Pancreas (tissue), 10 donors: ENCODE results near the gene EPB42. TPM values are rescaled to one million over a fixed set of nuclear protein-coding genes. Genes with fewer than 3 reads are reported as not detected.

ENCODE experiments used
- ATAC-seq, 4 donors: fragments of 200-7000 bp; cut with Tn5 transposase; one replicate each; pipeline versions ENCODE4 v1.8.0 to v1.9.1; 2020; ENCODE audit warnings: mild to moderate bottlenecking in 4 of 4, moderate library complexity in 4 of 4
- DNase-seq, 6 donors: peaks; one replicate each; pipeline ENCODE4 v3.0.0-alpha.2; 2020
- FAIRE-seq: peaks from 2 replicates; lab custom pipeline; 2012; peaks lifted over from hg19 to GRCh38; lab: Jason Lieb, UNC
- H3K27ac ChIP-seq, 4 donors: fragments of 200-600 bp; sonication (generic); 1 replicate in 3 of 4; 2 replicates in 1 of 4; pipeline versions ENCODE4 v1.5.0 to v1.8.0; 2020
- H3K27me3 ChIP-seq, 4 donors: fragments of 200-600 bp; one replicate each; pipeline ENCODE4 v1.8.0; 2021
- H3K36me3 ChIP-seq, 3 donors: fragments of 200-600 bp; sonication (generic) in 1 of 3; one replicate each; pipeline versions ENCODE4 v1.5.0 to v1.8.0; 2020 to 2021
- H3K4me1 ChIP-seq, 3 donors: fragments of 200-600 bp; one replicate each; pipeline ENCODE4 v1.8.0; 2021
- H3K4me3 ChIP-seq, 4 donors: fragments of 200-600 bp; sonication (generic) in 2 of 4; one replicate each; pipeline versions ENCODE4 v1.5.0 to v1.8.0; 2020 to 2021
- H3K9me3 ChIP-seq, 4 donors: fragments of 200-600 bp; one replicate each; pipeline ENCODE4 v1.8.0; 2021
- WGBS, 2 donors: extraction: QIAGEN DNeasy Blood & Tissue Kit; methylation state at CpG; one replicate each; pipeline ENCODE4 v1.1.7; 2013; 5-methylcytosine and 5-hydroxymethylcytosine counted together
- intact Hi-C, 3 donors: fragments of 100-400 bp; cut with DNase I; formaldehyde crosslinking; loops; one replicate each; pipeline versions ENCODE4 v1.11.1 to v1.14.2; 2022
- polyA plus RNA-seq, 2 donors: library from polyadenylated mRNA; stranded (reverse); fragments of 200-250 nt; gene quantifications; one replicate each; pipeline ENCODE4 v1.2.3, GENCODE V29; 2013
- total RNA-seq, 6 donors: library from RNA; stranded (reverse); fragmentation: NEBNext Ultra II Directional in 4 of 6; extraction: Animal tissue kit (Norgen Biotek cat#: 25700) in 4 of 6; gene quantifications; one replicate each; pipeline versions ENCODE4 v1.2.1 to v1.2.4, GENCODE V29; 2021 to 2023
- TF ChIP-seq, protein P1 (sequence below), 4 donors: fragments of 200-600 bp; sonication (generic) in 3 of 4; IDR thresholded peaks; one replicate each; pipeline versions ENCODE4 v1.5.0 to v1.8.0; 2021; ENCODE audit warnings: antibody characterized with exemption in 4 of 4
- donor health status: healthy with polysubstance abuse.
- donor health status: DM: no; HTN: no; CAD: no; lungs with moderate emphysema.
- donor health status: DM: no; HTN: no; CAD: no.
- donor health status: control.
- donor health status: control.
- donor health status: Bipolar disorder and iron deficiency.
- donor health status: DM: yes; HTN: yes; CAD: no.
- donor health status: DM: no; HTN: no; CAD: no.
- donor health status: DM: no; HTN: no; CAD: no.
- donor health status: DM: yes; HTN: yes; CAD: no.

EPB42 gene
- total and polyA plus RNA-seq, 8 donors, result not detected

DNA sequence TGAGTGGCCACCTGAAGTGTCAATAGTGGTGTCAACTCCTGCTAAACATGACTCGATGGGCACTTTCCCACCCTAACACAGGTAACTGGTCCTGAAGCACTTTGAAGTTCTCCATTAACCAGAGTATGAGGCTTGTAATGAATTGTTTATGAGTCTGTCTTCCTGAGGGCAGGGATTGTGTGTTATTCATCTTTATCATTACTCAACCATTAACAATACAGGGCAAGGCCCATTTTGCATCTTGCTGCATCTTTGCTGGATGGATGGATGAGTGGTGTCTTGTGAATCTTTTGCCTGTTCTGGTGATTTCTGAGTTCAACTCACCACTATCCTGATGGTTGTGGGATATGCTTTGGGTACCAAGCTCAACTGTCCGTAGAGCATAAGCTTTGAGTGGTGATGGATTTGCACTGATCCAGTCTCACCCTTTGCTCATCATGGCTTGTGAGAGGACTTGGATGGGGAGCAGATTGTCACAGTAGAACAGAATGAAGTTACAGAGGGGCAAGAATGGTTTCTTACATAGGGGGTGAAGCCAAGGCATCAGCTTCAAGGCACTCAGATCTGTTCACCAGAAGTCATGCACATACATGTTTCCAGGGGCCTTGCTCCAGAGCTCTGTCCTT is 22.3 kb upstream of the EPB42 start:
- no peaks in the 10 kb centered on the region for H3K36me3 ChIP-seq
- ATAC-seq (no peak), DNase-seq (no peak), FAIRE-seq (no peak)
- TF ChIP-seq, protein P1, sequence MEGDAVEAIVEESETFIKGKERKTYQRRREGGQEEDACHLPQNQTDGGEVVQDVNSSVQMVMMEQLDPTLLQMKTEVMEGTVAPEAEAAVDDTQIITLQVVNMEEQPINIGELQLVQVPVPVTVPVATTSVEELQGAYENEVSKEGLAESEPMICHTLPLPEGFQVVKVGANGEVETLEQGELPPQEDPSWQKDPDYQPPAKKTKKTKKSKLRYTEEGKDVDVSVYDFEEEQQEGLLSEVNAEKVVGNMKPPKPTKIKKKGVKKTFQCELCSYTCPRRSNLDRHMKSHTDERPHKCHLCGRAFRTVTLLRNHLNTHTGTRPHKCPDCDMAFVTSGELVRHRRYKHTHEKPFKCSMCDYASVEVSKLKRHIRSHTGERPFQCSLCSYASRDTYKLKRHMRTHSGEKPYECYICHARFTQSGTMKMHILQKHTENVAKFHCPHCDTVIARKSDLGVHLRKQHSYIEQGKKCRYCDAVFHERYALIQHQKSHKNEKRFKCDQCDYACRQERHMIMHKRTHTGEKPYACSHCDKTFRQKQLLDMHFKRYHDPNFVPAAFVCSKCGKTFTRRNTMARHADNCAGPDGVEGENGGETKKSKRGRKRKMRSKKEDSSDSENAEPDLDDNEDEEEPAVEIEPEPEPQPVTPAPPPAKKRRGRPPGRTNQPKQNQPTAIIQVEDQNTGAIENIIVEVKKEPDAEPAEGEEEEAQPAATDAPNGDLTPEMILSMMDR (IDR thresholded peaks at IDR 0.05), result no peak
- H3K4me1 ChIP-seq, result no peaks in the 10 kb centered on the region
- H3K9me3 ChIP-seq, result no peaks in the 10 kb centered on the region
- 79 to 83% methylated on average over 2 of the region's 2 CpGs for WGBS, 2 donors
- H3K27me3 ChIP-seq, result no peaks in the 10 kb centered on the region
- H3K27ac ChIP-seq, result no peak overlapping the region
- intact Hi-C loops, result no loop called here
- no peak overlapping the region for H3K4me3 ChIP-seq

DNA sequence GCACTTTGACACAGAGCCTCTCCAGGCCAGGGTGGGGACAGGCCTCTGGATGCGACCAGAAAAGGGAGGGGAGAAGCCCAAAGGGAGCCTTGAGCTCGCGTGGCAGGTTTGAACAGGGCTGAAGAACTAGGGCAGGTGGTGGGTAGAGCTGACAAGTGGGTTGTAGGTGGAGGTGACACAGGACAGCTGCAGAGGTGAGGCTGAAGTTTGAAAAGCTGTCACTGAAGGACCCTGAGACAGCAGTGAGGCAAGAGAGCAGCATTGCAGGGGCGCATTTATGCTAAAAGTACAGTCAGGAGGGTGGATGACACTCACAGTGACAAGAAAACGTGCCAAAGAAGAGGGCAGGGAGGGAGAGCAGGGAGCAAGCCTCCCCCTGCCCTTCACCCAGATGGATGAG is 21.8 kb upstream of the EPB42 start:
- FAIRE-seq, result no peak
- WGBS, 2 donors, result 61 to 68% methylated on average over 5 of the region's 5 CpGs
- ATAC-seq, result no peak

DNA sequence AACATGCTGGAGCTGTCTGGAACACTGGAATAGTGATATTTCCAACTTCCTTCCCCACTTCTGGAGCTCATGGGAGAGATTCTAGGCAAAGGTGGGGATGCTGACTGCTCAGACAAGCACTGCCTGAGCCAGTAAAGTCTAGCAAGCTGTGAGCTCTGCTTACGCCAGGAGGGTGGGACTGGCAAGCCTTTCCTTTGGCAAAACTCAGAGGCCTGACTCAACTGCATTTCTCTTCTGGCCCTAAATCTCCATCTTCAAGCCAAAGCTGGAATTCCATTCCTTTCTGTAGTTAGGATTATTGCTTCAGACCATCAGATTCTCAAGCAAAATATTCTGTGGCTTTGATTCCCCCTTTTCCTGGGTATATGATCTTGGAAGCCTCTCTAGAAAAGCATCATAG is 20.3 kb upstream of the EPB42 start:
- no peaks in the 10 kb centered on the region for H3K4me1 ChIP-seq
- H3K36me3 ChIP-seq, result no peaks in the 10 kb centered on the region
- no peak overlapping the region for H3K27ac ChIP-seq
- no peaks in the 10 kb centered on the region for H3K27me3 ChIP-seq
- H3K9me3 ChIP-seq, result no peaks in the 10 kb centered on the region
- ATAC-seq (peak in 3 of 4 donors; percentile 33 to 68 (median 48)), DNase-seq (no peak), FAIRE-seq (no peak)
- H3K4me3 ChIP-seq, result no peak overlapping the region
- TF ChIP-seq, protein P1 (IDR thresholded peaks at IDR 0.05), result no peak
- WGBS, 2 donors, result 83 to 93% methylated on average over 1 of the region's 1 CpG
- intact Hi-C loops, result no loop called here

More for the DNA sequence above, 21.8 kb upstream of the EPB42 start:
- H3K27me3 ChIP-seq, result no peaks in the 10 kb centered on the region
- intact Hi-C loops, result no loop called here
- no peak for DNase-seq
- no peak overlapping the region for H3K27ac ChIP-seq
- no peak overlapping the region for H3K4me3 ChIP-seq
- H3K4me1 ChIP-seq, result no peaks in the 10 kb centered on the region
- TF ChIP-seq, protein P1 (IDR thresholded peaks at IDR 0.05), result no peak
- no peaks in the 10 kb centered on the region for H3K9me3 ChIP-seq
- H3K36me3 ChIP-seq, result no peaks in the 10 kb centered on the region

DNA sequence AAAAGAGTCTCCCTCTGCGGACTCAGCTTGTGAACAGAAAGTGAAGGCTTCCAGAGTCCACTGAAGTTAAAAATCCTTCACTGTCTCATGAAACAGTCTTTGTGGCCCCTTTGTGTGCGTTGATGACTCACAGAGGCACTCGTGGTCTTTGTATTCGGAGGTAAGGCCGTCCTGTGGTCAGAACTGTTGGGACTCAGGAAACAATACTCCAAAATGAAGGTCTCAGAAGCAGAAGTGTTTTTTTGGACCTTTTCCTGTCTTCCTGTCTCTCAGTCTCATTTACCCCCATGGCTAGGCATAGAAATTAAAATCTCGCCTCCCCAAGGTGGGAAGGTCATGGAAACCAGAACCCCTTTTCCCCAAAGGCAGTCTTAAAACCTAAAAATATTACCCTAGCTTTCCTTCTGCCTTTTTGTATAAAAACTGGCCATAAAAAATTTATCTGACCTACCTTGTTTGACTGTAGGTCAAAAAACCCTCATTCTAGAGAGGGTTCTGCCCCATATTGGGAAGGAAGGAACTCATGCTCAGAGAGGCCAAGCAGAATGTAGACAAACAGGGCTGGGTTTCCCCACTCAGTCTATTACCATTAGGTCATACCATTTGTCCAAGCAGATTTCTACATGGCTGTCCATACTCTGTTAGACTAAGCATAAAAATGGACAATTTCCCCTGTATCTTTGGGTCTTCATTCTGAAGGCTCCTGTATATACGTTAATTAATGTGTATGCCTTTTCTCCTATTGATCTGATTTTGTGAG is 19.1 kb upstream of the EPB42 start:
- no peak for FAIRE-seq
- Histone ChIP-seq H3K4me3 (no peak overlapping the region), H3K36me3 (no peaks in the 10 kb centered on the region), H3K9me3 (no peaks in the 10 kb centered on the region), H3K27me3 (no peaks in the 10 kb centered on the region), H3K4me1 (no peaks in the 10 kb centered on the region), H3K27ac (no peak overlapping the region)
- TF ChIP-seq, protein P1 (IDR thresholded peaks at IDR 0.05), result no peak
- ATAC-seq, result no peak
- DNase-seq, result no peak
- WGBS, 2 donors, result 81 to 85% methylated on average over 7 of the region's 7 CpGs
- intact Hi-C loops, result no loop called here

DNA sequence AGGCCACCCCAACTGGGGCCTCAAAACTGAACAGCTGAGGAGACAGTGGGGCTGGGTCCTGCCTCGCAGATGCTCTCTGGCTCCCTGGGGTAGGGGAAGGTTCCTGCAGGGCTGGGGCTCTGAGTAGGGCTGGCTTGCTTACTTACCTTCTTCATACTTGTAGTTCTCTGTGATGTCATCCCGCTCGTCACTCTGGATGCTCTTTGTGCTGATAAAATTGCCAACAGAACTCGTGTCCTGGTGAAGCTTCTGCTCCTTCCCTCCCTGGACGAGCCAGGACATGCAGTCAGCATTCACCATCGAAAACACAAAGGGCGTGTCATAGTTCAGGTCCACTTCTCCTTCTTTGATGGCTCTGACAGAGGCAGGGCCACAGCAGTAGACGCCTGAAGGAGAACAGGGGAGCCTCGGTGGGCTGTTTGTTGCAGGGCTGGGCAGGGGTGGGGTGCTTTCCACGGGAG is 17.9 kb upstream of the EPB42 start:
- Histone ChIP-seq H3K27ac (no peak overlapping the region), H3K36me3 (no peaks in the 10 kb centered on the region), H3K9me3 (no peaks in the 10 kb centered on the region), H3K4me1 (no peaks in the 10 kb centered on the region), H3K27me3 (no peaks in the 10 kb centered on the region), H3K4me3 (no peak overlapping the region)
- intact Hi-C loops, result no loop called here
- ATAC-seq (no peak), FAIRE-seq (no peak), DNase-seq (no peak)
- 61 to 72% methylated on average over 10 of the region's 10 CpGs for WGBS, 2 donors
- TF ChIP-seq, protein P1 (IDR thresholded peaks at IDR 0.05), result no peak
